ENCODE data around the gene SRRM5. TPM values are rescaled to one million over a fixed set of nuclear protein-coding genes. Genes with fewer than 3 reads are reported as not detected.
"Not testable (repeated sequence)": the region's sequence is repeated elsewhere in the genome, so short reads cannot be mapped to it uniquely, and the experiment has no call there.

Gene SRRM5
- polyA plus RNA-seq, 4 donors, result 0.27 to 1.0 (median 0.49) TPM

DNA sequence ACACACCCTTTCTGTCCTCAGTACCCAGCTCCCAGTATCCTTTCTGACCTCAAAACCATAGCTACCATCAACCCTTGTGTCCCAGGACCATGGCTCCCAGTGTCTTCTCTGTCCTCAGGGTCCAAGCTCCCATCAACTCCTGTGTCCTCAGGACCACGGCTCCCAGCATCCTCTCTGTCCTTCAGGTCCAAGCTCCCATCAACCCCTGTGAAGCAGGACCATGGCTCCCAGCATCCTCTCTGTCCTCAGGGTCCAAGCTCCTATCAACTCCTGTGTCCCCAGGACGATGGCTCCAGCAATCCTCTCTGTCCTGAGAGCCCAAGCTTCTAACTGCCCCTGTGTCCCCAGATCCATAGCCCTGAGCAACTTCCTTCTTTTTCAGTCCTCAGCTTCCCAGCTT, 29.4 kb downstream of the SRRM5 start:
- peaks cover 0 to 28% (median 5%) of the 10 kb centered on the region in 3 donors for H3K27me3 ChIP-seq (ENCODE audit: control insufficient read depth in 3 of 3, insufficient read depth in 3 of 3, low read length in 3 of 3)
- no peak overlapping the region for H3K27ac ChIP-seq (ENCODE audit: low read depth in 1 of 3, low read length in 2 of 3)
- no peaks in the 10 kb centered on the region for H3K36me3 ChIP-seq (ENCODE audit: control insufficient read depth in 3 of 3, insufficient read depth in 2 of 3, low read depth in 1 of 3, low read length in 3 of 3)
- 52 to 77% (median 76%) methylated on average over 2 of the region's 2 CpGs for WGBS, 3 donors
- no peak overlapping the region for H3K4me3 ChIP-seq (ENCODE audit: low read depth in 1 of 3, low read length in 3 of 3)
- H3K9me3 ChIP-seq (ENCODE audit: control insufficient read depth in 2 of 2, insufficient read depth in 1 of 2, low read depth in 1 of 2, low read length in 1 of 2), result peaks cover 0 to 2% of the 10 kb centered on the region in 2 donors
- peaks cover 0 to 5% (median 0%) of the 10 kb centered on the region in 3 donors for H3K4me1 ChIP-seq (ENCODE audit: control insufficient read depth in 3 of 3, insufficient read depth in 2 of 3, low read depth in 1 of 3, low read length in 2 of 3)
- DNase-seq, result no peak
- no peak for FAIRE-seq

GRCh38 chr19:43642531-43642930, 30.6 kb downstream of the SRRM5 start:
- H3K36me3 ChIP-seq (ENCODE audit: control insufficient read depth in 3 of 3, insufficient read depth in 2 of 3, low read depth in 1 of 3, low read length in 3 of 3), result no peaks in the 10 kb centered on the region
- H3K27me3 ChIP-seq (ENCODE audit: control insufficient read depth in 3 of 3, insufficient read depth in 3 of 3, low read length in 3 of 3), result peaks cover 0 to 28% (median 5%) of the 10 kb centered on the region in 3 donors
- FAIRE-seq (no peak), DNase-seq (no peak)
- H3K9me3 ChIP-seq (ENCODE audit: control insufficient read depth in 2 of 2, insufficient read depth in 1 of 2, low read depth in 1 of 2, low read length in 1 of 2), result peaks cover 0 to 5% of the 10 kb centered on the region in 2 donors
- WGBS, 3 donors, result 73 to 80% (median 76%) methylated on average over 4 of the region's 4 CpGs
- H3K4me3 ChIP-seq (ENCODE audit: low read depth in 1 of 3, low read length in 3 of 3), result no peak overlapping the region
- H3K4me1 ChIP-seq (ENCODE audit: control insufficient read depth in 3 of 3, insufficient read depth in 2 of 3, low read depth in 1 of 3, low read length in 2 of 3), result peaks cover 0 to 5% (median 0%) of the 10 kb centered on the region in 3 donors
- no peak overlapping the region for H3K27ac ChIP-seq (ENCODE audit: low read depth in 1 of 3, low read length in 2 of 3)

DNA sequence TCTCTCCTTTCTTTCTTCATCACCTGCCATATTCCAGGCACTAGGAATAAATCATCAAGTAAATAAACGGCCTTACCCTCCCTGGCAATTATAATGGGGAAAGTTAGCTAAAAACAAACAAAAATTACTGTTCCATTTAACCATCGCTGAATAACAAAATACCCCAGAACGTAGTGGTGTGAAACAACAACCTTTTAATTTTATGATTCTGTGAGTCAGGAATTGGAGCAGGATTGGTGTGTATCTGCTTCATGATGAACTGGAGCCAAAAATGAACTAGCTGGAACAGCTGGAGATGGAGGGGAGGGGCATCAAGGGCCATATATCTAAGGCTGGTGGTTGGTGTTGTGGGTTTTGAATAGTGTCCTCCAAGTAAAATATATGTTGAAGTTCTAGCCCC, 31.4 kb downstream of the SRRM5 start:
- WGBS, 3 donors, result 44 to 62% (median 53%) methylated on average over 3 of the region's 3 CpGs
- Histone ChIP-seq H3K4me3 (ENCODE audit: low read depth in 1 of 3, low read length in 3 of 3) (no peak overlapping the region), H3K36me3 (ENCODE audit: control insufficient read depth in 3 of 3, insufficient read depth in 2 of 3, low read depth in 1 of 3, low read length in 3 of 3) (peaks cover 0 to 3% (median 0%) of the 10 kb centered on the region in 3 donors), H3K27me3 (ENCODE audit: control insufficient read depth in 3 of 3, insufficient read depth in 3 of 3, low read length in 3 of 3) (peaks cover 0 to 24% (median 5%) of the 10 kb centered on the region in 3 donors), H3K27ac (ENCODE audit: low read depth in 1 of 3, low read length in 2 of 3) (no peak overlapping the region), H3K9me3 (ENCODE audit: control insufficient read depth in 2 of 2, insufficient read depth in 1 of 2, low read depth in 1 of 2, low read length in 1 of 2) (peaks cover 0 to 5% of the 10 kb centered on the region in 2 donors), H3K4me1 (ENCODE audit: control insufficient read depth in 3 of 3, insufficient read depth in 2 of 3, low read depth in 1 of 3, low read length in 2 of 3) (peaks cover 0 to 5% (median 0%) of the 10 kb centered on the region in 3 donors)
- no peak for DNase-seq
- no peak for FAIRE-seq

DNA sequence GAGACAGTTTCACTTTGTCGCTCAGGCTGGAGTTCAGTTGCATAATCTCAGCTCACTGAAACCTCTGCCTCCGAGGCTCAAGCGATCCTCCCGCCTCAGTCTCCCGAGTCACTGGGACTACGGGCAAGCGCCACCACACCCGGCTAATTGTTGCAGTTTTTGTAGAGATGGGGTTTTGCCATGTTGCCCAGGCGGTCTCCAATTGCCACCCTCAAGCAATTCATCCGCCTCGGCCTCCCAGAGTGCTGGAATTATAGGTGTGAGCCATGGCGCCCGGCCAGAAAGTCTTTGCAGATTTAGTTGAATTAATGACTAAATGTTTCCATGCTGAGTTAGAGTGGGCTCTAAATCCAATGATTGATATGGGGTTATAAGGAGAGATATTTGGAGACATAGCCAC, 32.3 kb downstream of the SRRM5 start:
- 76 to 88% (median 79%) methylated on average over 13 of the region's 13 CpGs for WGBS, 3 donors
- H3K36me3 ChIP-seq (ENCODE audit: control insufficient read depth in 3 of 3, insufficient read depth in 2 of 3, low read depth in 1 of 3, low read length in 3 of 3), result peaks cover 0 to 4% (median 3%) of the 10 kb centered on the region in 3 donors

GRCh38 chr19:43648633-43649032, 36.7 kb downstream of the SRRM5 start:
- H3K36me3 ChIP-seq (ENCODE audit: control insufficient read depth in 3 of 3, insufficient read depth in 2 of 3, low read depth in 1 of 3, low read length in 3 of 3), result peaks cover 0 to 4% (median 3%) of the 10 kb centered on the region in 3 donors
- H3K4me3 ChIP-seq (ENCODE audit: low read depth in 1 of 3, low read length in 3 of 3), result no peak overlapping the region
- peaks cover 0 to 5% of the 10 kb centered on the region in 2 donors for H3K9me3 ChIP-seq (ENCODE audit: control insufficient read depth in 2 of 2, insufficient read depth in 1 of 2, low read depth in 1 of 2, low read length in 1 of 2)
- FAIRE-seq, result no peak
- H3K4me1 ChIP-seq (ENCODE audit: control insufficient read depth in 3 of 3, insufficient read depth in 2 of 3, low read depth in 1 of 3, low read length in 2 of 3), result no peaks in the 10 kb centered on the region
- no peak overlapping the region for H3K27ac ChIP-seq (ENCODE audit: low read depth in 1 of 3, low read length in 2 of 3)
- 95 to 96% (median 95%) methylated on average over 6 of the region's 6 CpGs for WGBS, 3 donors
- no peaks in the 10 kb centered on the region for H3K27me3 ChIP-seq (ENCODE audit: control insufficient read depth in 3 of 3, insufficient read depth in 3 of 3, low read length in 3 of 3)
- no peak for DNase-seq

More for the DNA sequence above, 32.3 kb downstream of the SRRM5 start:
- DNase-seq (no peak), FAIRE-seq (no peak)
- Histone ChIP-seq H3K4me3 (ENCODE audit: low read depth in 1 of 3, low read length in 3 of 3) (no peak overlapping the region), H3K27ac (ENCODE audit: low read depth in 1 of 3, low read length in 2 of 3) (no peak overlapping the region), H3K9me3 (ENCODE audit: control insufficient read depth in 2 of 2, insufficient read depth in 1 of 2, low read depth in 1 of 2, low read length in 1 of 2) (peaks cover 0 to 5% of the 10 kb centered on the region in 2 donors), H3K4me1 (ENCODE audit: control insufficient read depth in 3 of 3, insufficient read depth in 2 of 3, low read depth in 1 of 3, low read length in 2 of 3) (peaks cover 0 to 5% (median 0%) of the 10 kb centered on the region in 3 donors), H3K27me3 (ENCODE audit: control insufficient read depth in 3 of 3, insufficient read depth in 3 of 3, low read length in 3 of 3) (peaks cover 0 to 16% (median 0%) of the 10 kb centered on the region in 3 donors)

DNA sequence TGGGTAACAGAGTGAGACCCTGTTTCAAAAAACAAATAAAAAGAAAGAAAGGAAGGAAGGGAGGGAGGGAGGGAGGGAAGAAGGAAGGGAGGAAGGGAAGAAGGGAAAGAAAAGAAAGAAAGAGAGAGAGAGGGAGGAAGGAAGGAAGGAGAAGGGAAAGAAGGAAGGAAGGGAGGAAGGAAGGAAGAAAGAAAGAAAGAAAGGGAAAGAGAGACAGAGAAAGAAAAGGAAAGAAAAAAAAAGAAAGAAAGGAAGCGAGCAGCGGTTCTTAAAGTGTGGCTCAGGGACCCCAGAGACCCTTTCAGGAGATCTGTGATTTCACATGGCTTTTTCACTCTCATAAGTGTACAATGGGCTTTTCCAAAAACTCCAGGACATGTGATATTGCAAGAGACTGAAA, 37.6 kb downstream of the SRRM5 start:
- H3K4me1 ChIP-seq (ENCODE audit: control insufficient read depth in 3 of 3, insufficient read depth in 2 of 3, low read depth in 1 of 3, low read length in 2 of 3), result no peaks in the 10 kb centered on the region
- peaks cover 0 to 5% of the 10 kb centered on the region in 2 donors for H3K9me3 ChIP-seq (ENCODE audit: control insufficient read depth in 2 of 2, insufficient read depth in 1 of 2, low read depth in 1 of 2, low read length in 1 of 2)
- no peaks in the 10 kb centered on the region for H3K27me3 ChIP-seq (ENCODE audit: control insufficient read depth in 3 of 3, insufficient read depth in 3 of 3, low read length in 3 of 3)
- FAIRE-seq (no peak), DNase-seq (no peak)
- H3K4me3 ChIP-seq (ENCODE audit: low read depth in 1 of 3, low read length in 3 of 3), result no peak overlapping the region
- no peak overlapping the region for H3K27ac ChIP-seq (ENCODE audit: low read depth in 1 of 3, low read length in 2 of 3)
- peaks cover 0 to 4% (median 3%) of the 10 kb centered on the region in 3 donors for H3K36me3 ChIP-seq (ENCODE audit: control insufficient read depth in 3 of 3, insufficient read depth in 2 of 3, low read depth in 1 of 3, low read length in 3 of 3)
- WGBS, 3 donors, result 74 to 86% (median 82%) methylated on average over 2 of the region's 2 CpGs

DNA sequence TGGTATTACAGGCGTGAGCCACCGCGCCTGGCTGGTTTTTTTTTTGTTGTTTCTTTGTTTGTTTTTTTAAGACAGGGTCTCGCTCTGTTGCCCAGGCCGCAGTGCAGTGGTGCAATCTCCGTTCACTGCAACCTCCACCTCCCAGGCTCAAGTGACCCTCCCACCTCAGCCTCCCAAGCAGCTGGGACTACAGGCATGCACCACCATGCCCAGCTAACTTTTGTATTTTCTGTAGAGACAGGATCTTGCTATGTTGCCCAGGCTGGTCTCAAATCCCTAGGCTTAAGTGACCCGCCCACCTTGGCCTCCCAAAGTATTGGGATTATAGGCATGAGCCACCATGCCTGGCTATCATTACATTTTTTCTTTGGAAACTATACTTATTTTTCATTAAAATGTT, 38.4 kb downstream of the SRRM5 start:
- 93 to 99% (median 95%) methylated on average over 7 of the region's 7 CpGs for WGBS, 3 donors
- H3K36me3 ChIP-seq (ENCODE audit: control insufficient read depth in 3 of 3, insufficient read depth in 2 of 3, low read depth in 1 of 3, low read length in 3 of 3); H3K27me3 ChIP-seq (ENCODE audit: control insufficient read depth in 3 of 3, insufficient read depth in 3 of 3, low read length in 3 of 3); H3K4me3 ChIP-seq (ENCODE audit: low read depth in 1 of 3, low read length in 3 of 3); H3K9me3 ChIP-seq (ENCODE audit: control insufficient read depth in 2 of 2, insufficient read depth in 1 of 2, low read depth in 1 of 2, low read length in 1 of 2); FAIRE-seq; DNase-seq; H3K4me1 ChIP-seq (ENCODE audit: control insufficient read depth in 3 of 3, insufficient read depth in 2 of 3, low read depth in 1 of 3, low read length in 2 of 3); H3K27ac ChIP-seq (ENCODE audit: low read depth in 1 of 3, low read length in 2 of 3): not testable (repeated sequence)

DNA sequence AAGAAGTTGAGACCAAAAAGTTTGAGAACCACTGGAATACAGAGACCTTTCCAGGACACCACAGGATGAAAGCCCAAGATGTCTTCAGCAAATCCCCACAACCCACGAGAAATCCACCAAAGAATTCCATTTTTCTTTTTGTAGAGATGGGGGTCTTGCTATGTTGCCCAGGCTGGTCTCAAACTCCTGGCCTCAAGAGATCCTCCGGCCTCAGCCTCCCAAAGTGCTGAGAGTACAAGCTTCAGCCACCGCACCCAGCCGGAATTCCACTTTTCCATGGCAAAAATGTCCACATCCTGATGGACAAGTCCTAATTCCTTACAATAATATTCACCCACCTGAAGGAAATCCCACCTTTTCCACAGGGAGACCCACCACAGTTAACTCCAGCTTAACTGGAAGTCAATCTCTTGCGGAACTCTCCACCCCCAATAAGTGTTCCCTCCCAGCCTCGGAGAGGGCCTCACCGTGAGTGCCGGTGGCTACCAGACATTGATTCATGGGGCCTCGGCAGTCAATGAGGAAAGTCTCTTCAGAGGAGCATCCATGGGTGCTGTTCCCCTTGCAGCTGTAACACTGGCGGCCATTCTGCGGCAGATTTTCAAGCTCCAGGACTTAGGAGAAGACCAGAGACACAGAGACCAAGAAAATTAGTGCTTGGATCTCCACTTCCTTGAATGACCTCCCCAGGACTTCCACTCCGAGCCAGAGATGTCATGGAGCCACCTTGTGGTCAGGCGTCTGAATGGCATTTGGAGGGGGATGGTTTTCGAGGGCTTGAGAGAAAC, 40.1 kb downstream of the SRRM5 start:
- WGBS, 3 donors, result 58 to 66% (median 60%) methylated on average over 14 of the region's 14 CpGs
- FAIRE-seq (no peak), DNase-seq (peak; percentile 82 to 85)
- Histone ChIP-seq H3K36me3 (ENCODE audit: control insufficient read depth in 3 of 3, insufficient read depth in 2 of 3, low read depth in 1 of 3, low read length in 3 of 3) (peaks cover 0 to 9% (median 7%) of the 10 kb centered on the region in 3 donors), H3K27ac (ENCODE audit: low read depth in 1 of 3, low read length in 2 of 3) (no peak overlapping the region), H3K9me3 (ENCODE audit: control insufficient read depth in 2 of 2, insufficient read depth in 1 of 2, low read depth in 1 of 2, low read length in 1 of 2) (no peaks in the 10 kb centered on the region), H3K27me3 (ENCODE audit: control insufficient read depth in 3 of 3, insufficient read depth in 3 of 3, low read length in 3 of 3) (no peaks in the 10 kb centered on the region), H3K4me1 (ENCODE audit: control insufficient read depth in 3 of 3, insufficient read depth in 2 of 3, low read depth in 1 of 3, low read length in 2 of 3) (no peaks in the 10 kb centered on the region), H3K4me3 (ENCODE audit: low read depth in 1 of 3, low read length in 3 of 3) (no peak overlapping the region)
